GM20000 (cell line): ENCODE measurements around the gene HOXB2.
"Not testable (repeated sequence)": the region's sequence is repeated elsewhere in the genome, so short reads cannot be mapped to it uniquely, and the experiment has no call there.

Experiments
- DNase-seq: peaks from one replicate; pipeline ENCODE4 v3.0.0; 2012; ENCODE audit warnings: low spot score
- TF ChIP-seq, protein P1 (sequence below): IDR thresholded peaks from 2 replicates; pipeline ENCODE4 v1.5.1; 2012; ENCODE audit warnings: mild to moderate bottlenecking, control low read depth; ENCODE audit errors: extremely low read depth, missing control alignments

The HOXB2 gene

DNA sequence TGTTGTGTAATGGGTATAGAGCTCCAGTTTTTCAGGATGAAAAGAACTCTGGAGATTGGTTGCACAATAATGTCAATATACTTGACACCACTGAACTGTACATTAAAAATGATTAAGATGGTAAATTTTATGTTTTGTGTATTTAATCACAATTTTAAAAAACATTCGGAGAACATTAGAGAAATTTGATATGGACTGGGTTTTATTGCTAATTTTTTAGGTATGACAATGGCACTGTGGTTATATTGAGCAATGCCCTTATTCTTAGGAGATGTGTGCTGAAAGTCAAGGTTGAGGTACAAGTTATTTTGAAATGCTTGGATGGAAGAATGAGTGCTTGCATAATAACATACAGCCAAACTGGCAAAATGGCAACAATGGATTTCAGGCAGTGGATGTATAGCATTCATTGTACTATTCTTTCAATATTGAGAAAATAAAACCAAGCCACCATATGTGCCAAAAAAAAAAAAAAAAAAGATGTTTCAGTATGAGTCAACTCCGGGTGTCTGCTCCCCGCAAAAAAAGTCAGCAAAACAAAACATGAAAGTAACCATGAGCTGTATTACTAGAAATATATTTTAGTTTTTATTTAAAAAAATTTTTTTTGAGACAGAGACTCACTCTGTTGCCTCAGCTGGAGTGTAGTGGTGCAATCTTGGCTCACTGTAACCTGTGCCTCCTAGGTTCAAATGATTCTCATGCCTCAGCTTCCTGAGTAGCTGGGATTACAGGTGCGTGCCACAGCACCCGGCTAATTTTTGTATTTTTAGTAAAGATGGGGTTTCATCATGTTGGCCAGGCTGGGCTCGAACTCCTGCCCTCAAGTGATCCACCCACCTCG is 33.9 kb downstream of the HOXB2 start:
- TF ChIP-seq, protein P1, sequence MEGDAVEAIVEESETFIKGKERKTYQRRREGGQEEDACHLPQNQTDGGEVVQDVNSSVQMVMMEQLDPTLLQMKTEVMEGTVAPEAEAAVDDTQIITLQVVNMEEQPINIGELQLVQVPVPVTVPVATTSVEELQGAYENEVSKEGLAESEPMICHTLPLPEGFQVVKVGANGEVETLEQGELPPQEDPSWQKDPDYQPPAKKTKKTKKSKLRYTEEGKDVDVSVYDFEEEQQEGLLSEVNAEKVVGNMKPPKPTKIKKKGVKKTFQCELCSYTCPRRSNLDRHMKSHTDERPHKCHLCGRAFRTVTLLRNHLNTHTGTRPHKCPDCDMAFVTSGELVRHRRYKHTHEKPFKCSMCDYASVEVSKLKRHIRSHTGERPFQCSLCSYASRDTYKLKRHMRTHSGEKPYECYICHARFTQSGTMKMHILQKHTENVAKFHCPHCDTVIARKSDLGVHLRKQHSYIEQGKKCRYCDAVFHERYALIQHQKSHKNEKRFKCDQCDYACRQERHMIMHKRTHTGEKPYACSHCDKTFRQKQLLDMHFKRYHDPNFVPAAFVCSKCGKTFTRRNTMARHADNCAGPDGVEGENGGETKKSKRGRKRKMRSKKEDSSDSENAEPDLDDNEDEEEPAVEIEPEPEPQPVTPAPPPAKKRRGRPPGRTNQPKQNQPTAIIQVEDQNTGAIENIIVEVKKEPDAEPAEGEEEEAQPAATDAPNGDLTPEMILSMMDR = no peak
- peak; percentile 61 for DNase-seq

DNA sequence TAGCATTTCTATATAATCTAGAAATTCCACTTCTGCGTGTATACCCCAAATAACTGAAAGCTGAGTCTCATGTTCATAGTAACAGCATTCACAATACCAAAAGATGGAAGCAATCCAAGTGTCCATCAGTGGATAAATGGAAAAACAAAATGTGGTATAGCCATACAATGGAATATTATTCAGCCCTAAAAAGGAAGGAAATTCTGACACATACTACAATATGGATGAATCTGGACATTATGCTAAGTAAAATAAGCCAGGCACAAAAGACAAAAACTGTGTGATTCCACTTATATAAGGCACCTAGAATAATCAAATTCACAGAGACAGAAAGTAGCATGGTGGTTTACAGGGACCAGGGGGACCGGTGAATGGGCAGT is 34.5 kb downstream of the HOXB2 start:
- TF ChIP-seq, protein P1 = no peak
- no peak for DNase-seq

DNA sequence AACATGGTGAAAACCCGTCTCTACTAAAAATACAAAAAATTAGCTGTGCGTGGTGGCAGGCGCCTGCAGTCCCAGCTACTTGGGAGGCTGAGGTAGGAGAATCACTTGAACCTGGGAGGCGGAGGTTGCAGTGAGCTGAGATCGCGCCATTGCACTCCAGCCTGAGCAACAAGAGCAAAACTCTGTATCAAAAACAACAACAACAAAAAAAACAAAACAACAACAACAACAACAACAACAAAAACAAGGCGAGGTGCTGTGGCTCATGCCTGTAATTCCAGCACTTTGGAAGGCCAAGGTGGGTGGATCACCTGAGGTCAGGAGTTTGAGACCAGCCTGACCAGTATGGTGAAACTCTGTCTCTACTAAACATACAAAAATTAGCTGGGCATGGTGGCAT is 35.2 kb downstream of the HOXB2 start:
- DNase-seq = not testable (repeated sequence)

DNA sequence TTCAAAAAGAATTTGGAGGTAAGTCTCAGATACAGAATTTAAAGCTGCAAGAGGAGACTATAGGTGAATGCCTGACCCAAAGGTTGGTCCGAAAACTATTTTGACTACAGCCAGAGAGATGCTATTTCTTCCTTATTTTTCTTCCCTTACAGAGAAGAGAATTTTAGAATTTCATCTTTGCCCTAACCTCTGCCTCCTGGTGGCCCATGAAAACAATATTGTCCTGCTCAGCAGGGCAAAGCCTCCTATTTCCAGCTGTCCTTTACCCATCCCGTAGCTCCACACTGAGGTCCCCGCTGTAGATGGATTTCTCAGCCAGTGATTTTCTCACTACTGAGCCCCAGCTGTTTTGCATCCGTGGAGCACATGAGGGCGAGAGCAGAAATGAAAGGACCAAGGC is 38.7 kb downstream of the HOXB2 start:
- no peak for DNase-seq
- TF ChIP-seq, protein P1 = no peak

DNA sequence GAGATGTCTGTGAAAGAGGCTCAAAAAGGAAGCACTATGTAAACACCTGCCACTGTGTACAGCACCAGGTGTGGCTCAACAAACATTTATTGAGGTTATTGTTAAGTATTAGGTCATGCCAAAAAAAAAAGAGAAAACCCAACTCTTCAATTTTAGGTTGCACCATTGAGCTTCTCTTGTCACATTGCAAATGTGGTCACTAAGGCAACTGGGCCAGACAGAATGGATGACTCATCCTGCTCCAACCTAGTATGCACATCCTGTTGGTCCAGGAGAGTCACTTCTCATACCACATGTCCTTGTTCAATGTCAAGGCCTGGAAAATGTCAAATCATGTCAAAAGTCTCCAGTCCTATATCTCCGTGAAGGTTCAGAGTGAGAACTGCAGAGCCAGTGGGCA is 39.1 kb downstream of the HOXB2 start:
- peak; percentile 67 for DNase-seq

DNA sequence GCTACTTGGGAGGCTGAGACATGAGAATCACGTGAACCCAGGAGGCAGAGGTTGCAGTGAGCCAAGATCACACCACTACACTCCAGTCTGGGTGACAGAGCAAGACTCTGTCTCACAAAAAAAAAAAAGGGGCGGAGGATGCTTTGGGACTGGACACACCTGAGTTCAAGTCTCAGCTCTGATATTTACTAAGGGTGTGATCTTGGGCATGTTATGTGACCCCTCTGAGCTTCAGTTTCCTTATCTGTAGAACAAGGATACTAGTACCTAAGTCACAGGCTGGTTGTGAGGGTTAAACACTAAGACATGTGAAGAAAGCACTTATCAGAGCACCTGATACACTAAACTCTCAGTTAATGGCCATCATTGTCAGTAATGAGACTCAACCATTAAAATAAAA is 40.0 kb downstream of the HOXB2 start:
- no peak for DNase-seq
- TF ChIP-seq, protein P1 = no peak

More for the DNA sequence above, 39.1 kb downstream of the HOXB2 start:
- TF ChIP-seq, protein P1 = no peak

DNA sequence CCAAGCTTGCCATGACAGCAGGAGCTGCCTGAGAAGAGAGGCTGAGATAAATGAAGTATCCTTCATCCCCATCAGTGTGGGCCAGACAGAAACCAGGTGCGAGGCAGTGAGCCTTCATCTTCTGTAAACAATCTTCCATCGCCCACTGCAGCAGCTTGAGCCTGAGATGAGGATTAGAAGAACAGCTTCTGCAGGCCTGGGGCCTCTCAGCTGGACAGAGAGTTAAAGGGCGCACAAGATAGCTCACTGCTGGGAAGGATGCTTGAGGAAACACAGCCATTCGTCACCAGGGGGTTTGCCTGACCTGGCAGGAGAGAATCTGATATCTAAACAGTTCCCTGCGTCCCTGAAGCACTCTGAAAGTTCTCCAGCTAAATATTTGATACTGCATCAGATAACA is 41.2 kb downstream of the HOXB2 start:
- no peak for DNase-seq
- TF ChIP-seq, protein P1 = no peak

DNA sequence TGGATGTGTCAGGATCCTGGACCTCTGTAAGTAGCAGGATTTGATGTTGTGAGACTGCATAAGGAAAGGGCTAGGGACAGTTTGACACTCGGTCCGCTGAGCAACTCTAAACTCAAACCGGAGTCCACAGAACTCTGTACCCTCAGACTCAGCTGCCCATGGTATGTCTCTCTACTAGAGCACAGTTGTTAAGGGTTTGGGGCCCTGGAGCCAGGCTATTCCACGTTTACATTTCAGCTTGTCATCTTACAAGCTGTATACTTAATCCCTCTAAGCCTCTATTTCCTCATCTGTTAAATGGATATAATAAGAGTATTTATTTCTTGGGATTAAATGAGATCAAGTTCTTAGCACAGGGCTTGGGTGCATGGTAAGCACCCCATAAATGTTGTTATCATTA is 42.0 kb downstream of the HOXB2 start:
- TF ChIP-seq, protein P1 = no peak

More for the DNA sequence above, 42.0 kb downstream of the HOXB2 start:
- no peak for DNase-seq
